Mucosa of stomach (tissue), 1 donor: ENCODE results near the gene AP1S2.
"Not testable (repeated sequence)": the region's sequence is repeated elsewhere in the genome, so short reads cannot be mapped to it uniquely, and the experiment has no call there.

ENCODE experiments used
- H3K27me3 ChIP-seq: one replicate; pipeline ENCODE4 v1.7.0; 2013; ENCODE audit warnings: mild to moderate bottlenecking, low read length; ENCODE audit not compliant: control insufficient read depth, insufficient read depth
- H3K36me3 ChIP-seq: one replicate; pipeline ENCODE4 v1.7.0; 2013; ENCODE audit warnings: low read length; ENCODE audit not compliant: control insufficient read depth, insufficient read depth
- H3K4me1 ChIP-seq: one replicate; pipeline ENCODE4 v1.7.0; 2013; ENCODE audit warnings: mild to moderate bottlenecking, low read length; ENCODE audit not compliant: control insufficient read depth, insufficient read depth
- H3K4me3 ChIP-seq: one replicate; pipeline ENCODE4 v1.7.0; 2013; ENCODE audit warnings: low read length
- H3K9ac ChIP-seq: one replicate; pipeline ENCODE4 v1.7.0; 2013; ENCODE audit warnings: mild to moderate bottlenecking, low read length, moderate library complexity
- H3K9me3 ChIP-seq: one replicate; pipeline ENCODE4 v1.7.0; 2013; ENCODE audit warnings: mild to moderate bottlenecking, low read length, moderate library complexity; ENCODE audit not compliant: control insufficient read depth
- donor health status: Pancreatic carcinoma.

AP1S2 gene

GRCh38 chrX:15849555-15849954 lies 5.1 kb downstream of the AP1S2 start:
- Histone ChIP-seq H3K4me1 (no peaks in the 10 kb centered on the region), H3K4me3 (no peak overlapping the region), H3K9me3 (no peaks in the 10 kb centered on the region), H3K36me3 (no peaks in the 10 kb centered on the region), H3K9ac (no peak overlapping the region), H3K27me3 (no peaks in the 10 kb centered on the region)

DNA sequence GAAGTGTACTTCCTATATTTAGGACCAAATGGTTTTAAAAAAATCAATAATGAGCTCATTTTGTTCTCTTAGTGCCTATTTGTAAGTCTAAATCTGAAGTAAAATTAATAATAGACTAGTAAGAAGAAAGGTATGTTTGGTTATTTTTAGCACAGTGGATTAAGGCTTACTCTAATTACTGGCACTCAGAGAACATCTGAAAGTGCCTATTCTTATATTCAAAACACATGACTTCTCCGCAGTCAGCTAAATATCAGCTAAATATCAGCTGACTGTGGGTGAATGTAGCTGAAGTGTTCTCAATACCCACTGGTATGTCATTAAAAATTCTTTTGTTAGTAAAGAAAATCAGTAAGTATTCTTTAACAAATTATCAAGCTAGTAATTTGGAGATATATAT lies 6.0 kb downstream of the AP1S2 start:
- no peak overlapping the region for H3K9ac ChIP-seq
- H3K4me3 ChIP-seq = no peak overlapping the region
- H3K27me3 ChIP-seq = no peaks in the 10 kb centered on the region
- no peaks in the 10 kb centered on the region for H3K4me1 ChIP-seq
- no peaks in the 10 kb centered on the region for H3K36me3 ChIP-seq
- H3K9me3 ChIP-seq = no peaks in the 10 kb centered on the region

GRCh38 chrX:15843960-15844359 lies 10.7 kb downstream of the AP1S2 start:
- no peak overlapping the region for H3K4me3 ChIP-seq
- H3K9me3 ChIP-seq = no peaks in the 10 kb centered on the region
- no peak overlapping the region for H3K9ac ChIP-seq
- no peaks in the 10 kb centered on the region for H3K4me1 ChIP-seq
- no peaks in the 10 kb centered on the region for H3K27me3 ChIP-seq
- no peaks in the 10 kb centered on the region for H3K36me3 ChIP-seq

GRCh38 chrX:15841853-15842516 lies 12.6 kb downstream of the AP1S2 start:
- Histone ChIP-seq H3K9me3 (no peaks in the 10 kb centered on the region), H3K4me3 (no peak overlapping the region), H3K4me1 (no peaks in the 10 kb centered on the region), H3K27me3 (no peaks in the 10 kb centered on the region), H3K36me3 (no peaks in the 10 kb centered on the region), H3K9ac (no peak overlapping the region)

GRCh38 chrX:15838017-15838416 lies 16.6 kb downstream of the AP1S2 start:
- H3K36me3 ChIP-seq = no peaks in the 10 kb centered on the region
- no peak overlapping the region for H3K4me3 ChIP-seq
- no peaks in the 10 kb centered on the region for H3K9me3 ChIP-seq
- no peak overlapping the region for H3K9ac ChIP-seq
- no peaks in the 10 kb centered on the region for H3K4me1 ChIP-seq
- H3K27me3 ChIP-seq = no peaks in the 10 kb centered on the region

- Histone ChIP-seq H3K9ac (no peak overlapping the region), H3K36me3 (no peaks in the 10 kb centered on the region), H3K4me3 (no peak overlapping the region), H3K27me3 (no peaks in the 10 kb centered on the region), H3K4me1 (no peaks in the 10 kb centered on the region), H3K9me3 (no peaks in the 10 kb centered on the region)
These were observed 19.6 kb downstream of the AP1S2 start for GRCh38 chrX:15834827-15835595.

GRCh38 chrX:15834053-15834452 lies 20.6 kb downstream of the AP1S2 start:
- no peaks in the 10 kb centered on the region for H3K9me3 ChIP-seq
- no peaks in the 10 kb centered on the region for H3K36me3 ChIP-seq
- H3K4me1 ChIP-seq = no peaks in the 10 kb centered on the region
- no peak overlapping the region for H3K9ac ChIP-seq
- no peaks in the 10 kb centered on the region for H3K27me3 ChIP-seq
- no peak overlapping the region for H3K4me3 ChIP-seq

- H3K27me3 ChIP-seq, H3K9me3 ChIP-seq, H3K4me1 ChIP-seq, H3K36me3 ChIP-seq, H3K9ac ChIP-seq, H3K4me3 ChIP-seq: not testable (repeated sequence)
These were observed 23.3 kb downstream of the AP1S2 start for GRCh38 chrX:15831347-15831746.

DNA sequence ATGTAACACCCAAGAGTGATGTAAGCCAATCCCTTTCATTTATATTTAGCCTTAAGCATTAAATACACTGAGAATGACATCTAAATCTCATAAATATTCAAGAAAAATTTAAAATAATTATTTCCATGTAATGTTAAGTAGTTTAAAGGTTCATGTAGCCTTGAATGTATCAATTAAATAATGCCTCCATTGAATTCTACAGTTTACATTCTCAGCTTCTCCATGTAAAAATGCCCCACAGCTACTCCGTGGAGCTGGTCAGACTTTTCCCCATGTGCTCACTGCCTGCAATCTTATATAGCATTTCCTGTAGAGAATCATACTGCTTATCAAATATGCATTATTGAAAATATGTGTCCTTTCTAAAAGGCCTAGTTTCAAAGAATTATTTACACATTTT lies 25.4 kb downstream of the AP1S2 start:
- H3K4me3 ChIP-seq = no peak overlapping the region
- no peak overlapping the region for H3K9ac ChIP-seq
- H3K36me3 ChIP-seq = no peaks in the 10 kb centered on the region
- H3K4me1 ChIP-seq = no peaks in the 10 kb centered on the region
- no peaks in the 10 kb centered on the region for H3K27me3 ChIP-seq
- H3K9me3 ChIP-seq = no peaks in the 10 kb centered on the region

GRCh38 chrX:15825936-15826335 lies 28.7 kb downstream of the AP1S2 start:
- no peaks in the 10 kb centered on the region for H3K27me3 ChIP-seq
- H3K4me3 ChIP-seq = no peak overlapping the region
- H3K36me3 ChIP-seq = no peaks in the 10 kb centered on the region
- H3K4me1 ChIP-seq = no peaks in the 10 kb centered on the region
- no peaks in the 10 kb centered on the region for H3K9me3 ChIP-seq
- no peak overlapping the region for H3K9ac ChIP-seq

DNA sequence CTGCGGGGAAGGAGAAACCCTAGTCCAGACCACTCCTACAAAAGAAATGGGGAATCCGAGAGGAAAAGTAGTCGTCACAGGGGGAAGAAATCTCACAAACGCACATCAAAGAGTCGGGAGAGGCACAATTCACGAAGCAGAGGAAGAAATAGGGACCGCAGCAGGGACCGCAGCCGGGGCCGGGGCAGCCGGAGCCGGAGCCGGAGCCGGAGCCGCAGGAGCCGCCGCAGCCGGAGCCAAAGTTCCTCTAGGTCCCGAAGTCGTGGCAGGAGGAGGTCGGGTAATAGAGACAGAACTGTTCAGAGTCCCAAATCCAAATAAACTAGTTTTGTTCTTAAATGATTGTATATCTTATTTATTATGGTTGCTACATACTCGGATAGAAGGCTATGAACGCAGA lies 31.7 kb downstream of the AP1S2 start:
- no peaks in the 10 kb centered on the region for H3K4me1 ChIP-seq
- no peaks in the 10 kb centered on the region for H3K36me3 ChIP-seq
- H3K27me3 ChIP-seq = no peaks in the 10 kb centered on the region
- no peak overlapping the region for H3K9ac ChIP-seq
- H3K9me3 ChIP-seq = no peaks in the 10 kb centered on the region
- H3K4me3 ChIP-seq = no peak overlapping the region

DNA sequence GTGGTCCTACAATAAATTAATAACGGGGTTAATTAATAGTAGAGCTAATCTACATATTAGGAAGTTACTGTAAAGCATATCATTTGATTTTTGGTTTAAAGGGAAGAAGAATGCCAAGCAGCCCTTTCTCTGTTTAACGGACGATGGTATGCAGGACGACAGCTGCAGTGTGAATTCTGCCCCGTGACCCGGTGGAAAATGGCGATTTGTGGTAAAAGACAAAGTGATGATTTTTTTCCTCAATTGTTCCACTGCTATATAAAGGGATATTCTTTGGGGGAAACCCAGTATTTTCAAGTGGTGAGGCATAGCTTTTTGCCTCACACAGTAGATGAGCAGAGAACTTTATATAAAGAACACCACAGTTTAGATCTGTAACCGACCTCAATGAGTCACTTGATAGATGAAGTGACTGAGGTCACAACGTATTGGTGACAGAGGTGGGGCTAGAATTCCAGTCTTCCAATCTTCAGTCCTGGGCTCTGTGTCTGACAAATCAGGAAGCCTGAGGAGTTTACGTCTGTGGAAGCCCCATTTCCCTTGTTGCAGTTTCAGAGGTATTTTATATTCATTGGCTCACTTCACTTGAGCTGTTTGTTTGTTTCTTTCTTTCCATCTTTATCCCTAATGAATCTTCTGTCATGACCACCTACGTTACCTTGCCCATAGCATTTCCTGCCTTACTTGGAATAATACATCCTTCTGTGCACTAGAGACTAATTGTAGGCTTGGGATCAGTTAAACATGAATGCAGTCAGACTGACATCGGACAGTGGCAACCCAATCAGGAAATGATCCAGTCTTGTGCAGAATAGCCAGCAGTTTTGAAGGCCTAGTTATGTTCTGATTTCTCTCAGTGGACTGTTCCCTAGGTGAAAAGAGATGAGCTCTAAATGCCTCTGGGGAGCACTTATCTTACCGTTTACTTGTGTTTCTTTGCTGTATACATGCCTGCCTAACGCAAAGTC lies 34.2 kb downstream of the AP1S2 start:
- Histone ChIP-seq H3K4me1 (no peaks in the 10 kb centered on the region), H3K27me3 (no peaks in the 10 kb centered on the region), H3K9ac (no peak overlapping the region), H3K9me3 (no peaks in the 10 kb centered on the region), H3K36me3 (no peaks in the 10 kb centered on the region), H3K4me3 (no peak overlapping the region)
